ENCODE results near the gene CFAP74.

DNA sequence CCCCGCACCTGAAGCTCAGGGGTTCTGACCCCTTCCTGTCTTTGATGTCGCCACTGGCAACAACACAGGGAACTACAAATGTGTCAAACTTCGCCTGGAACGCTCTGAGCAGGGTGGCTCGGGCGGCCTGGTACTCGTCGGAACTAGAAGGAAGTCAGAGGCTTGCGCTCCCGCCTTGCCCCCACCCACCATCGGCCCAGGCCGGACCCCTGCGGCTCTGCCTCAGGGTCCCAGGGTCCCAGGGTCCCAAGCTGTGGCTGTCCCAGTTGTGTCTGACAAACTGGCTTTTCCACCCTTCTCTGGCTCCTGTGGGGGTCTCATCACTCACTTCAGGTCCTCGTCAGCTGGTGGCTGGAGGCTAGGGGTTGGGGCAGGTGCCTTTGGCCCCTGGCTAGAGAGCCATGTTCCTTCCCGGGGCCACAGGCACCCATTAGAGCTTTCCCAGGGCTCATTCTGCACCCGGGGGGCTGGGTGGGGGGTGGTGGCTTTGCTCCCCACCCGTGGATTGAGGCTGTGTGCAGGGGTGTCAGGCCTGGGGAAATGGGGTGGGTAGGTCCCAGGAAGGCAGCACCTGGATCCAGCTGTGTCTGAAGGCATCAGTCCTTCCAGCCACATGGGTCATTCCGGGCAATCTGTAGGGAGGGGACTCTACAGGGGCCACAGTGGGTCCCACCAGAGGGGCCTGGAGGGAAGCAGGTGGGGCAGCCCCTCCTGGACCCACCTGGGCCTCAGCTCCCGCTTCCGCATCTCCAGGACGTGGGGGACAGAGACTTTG lies 76.5 kb downstream of the CFAP74 start:
- TF ChIP-seq, protein P1, sequence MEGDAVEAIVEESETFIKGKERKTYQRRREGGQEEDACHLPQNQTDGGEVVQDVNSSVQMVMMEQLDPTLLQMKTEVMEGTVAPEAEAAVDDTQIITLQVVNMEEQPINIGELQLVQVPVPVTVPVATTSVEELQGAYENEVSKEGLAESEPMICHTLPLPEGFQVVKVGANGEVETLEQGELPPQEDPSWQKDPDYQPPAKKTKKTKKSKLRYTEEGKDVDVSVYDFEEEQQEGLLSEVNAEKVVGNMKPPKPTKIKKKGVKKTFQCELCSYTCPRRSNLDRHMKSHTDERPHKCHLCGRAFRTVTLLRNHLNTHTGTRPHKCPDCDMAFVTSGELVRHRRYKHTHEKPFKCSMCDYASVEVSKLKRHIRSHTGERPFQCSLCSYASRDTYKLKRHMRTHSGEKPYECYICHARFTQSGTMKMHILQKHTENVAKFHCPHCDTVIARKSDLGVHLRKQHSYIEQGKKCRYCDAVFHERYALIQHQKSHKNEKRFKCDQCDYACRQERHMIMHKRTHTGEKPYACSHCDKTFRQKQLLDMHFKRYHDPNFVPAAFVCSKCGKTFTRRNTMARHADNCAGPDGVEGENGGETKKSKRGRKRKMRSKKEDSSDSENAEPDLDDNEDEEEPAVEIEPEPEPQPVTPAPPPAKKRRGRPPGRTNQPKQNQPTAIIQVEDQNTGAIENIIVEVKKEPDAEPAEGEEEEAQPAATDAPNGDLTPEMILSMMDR (optimal IDR thresholded peaks at IDR 0.05 in 1 of 3, IDR thresholded peaks at IDR 0.05 in 1 of 3, conservative IDR thresholded peaks at IDR 0.05 in 1 of 3; ENCODE audit: extremely low read depth in 1 of 3, insufficient read depth in 2 of 3, low read length in 3 of 3) = no peak
- no peak for TF ChIP-seq EZH2 (IDR thresholded peaks at IDR 0.05; ENCODE audit: low read length)
